ENCODE measurements around the gene DOCK4.

Gene DOCK4

GRCh38 chr7:112079673-112080072 lies 126.5 kb downstream of the DOCK4 start:
- no peak for DNase-seq (ENCODE audit: low read depth in 1 of 2, low spot score in 1 of 2)

- no peak for DNase-seq (ENCODE audit: low read depth in 1 of 2, low spot score in 1 of 2)
Measured at GRCh38 chr7:112079122-112079521, 127.1 kb downstream of the DOCK4 start.

GRCh38 chr7:112076324-112076723 lies 129.9 kb downstream of the DOCK4 start:
- DNase-seq (ENCODE audit: low read depth in 1 of 2, low spot score in 1 of 2), result no peak

GRCh38 chr7:112074464-112074863 lies 131.7 kb downstream of the DOCK4 start:
- DNase-seq (ENCODE audit: low read depth in 1 of 2, low spot score in 1 of 2), result no peak

GRCh38 chr7:112073530-112073929 lies 132.7 kb downstream of the DOCK4 start:
- no peak for DNase-seq (ENCODE audit: low read depth in 1 of 2, low spot score in 1 of 2)

- DNase-seq (ENCODE audit: low read depth in 1 of 2, low spot score in 1 of 2), result no peak
Measured at GRCh38 chr7:112072541-112073245, 133.5 kb downstream of the DOCK4 start.

- DNase-seq (ENCODE audit: low read depth in 1 of 2, low spot score in 1 of 2), result no peak
Measured at GRCh38 chr7:112071856-112072255, 134.3 kb downstream of the DOCK4 start.

- DNase-seq (ENCODE audit: low read depth in 1 of 2, low spot score in 1 of 2), result no peak
Measured at GRCh38 chr7:112070674-112071256, 135.4 kb downstream of the DOCK4 start.

GRCh38 chr7:112069879-112070321 lies 136.3 kb downstream of the DOCK4 start:
- no peak for DNase-seq (ENCODE audit: low read depth in 1 of 2, low spot score in 1 of 2)

GRCh38 chr7:112068967-112069366 lies 137.2 kb downstream of the DOCK4 start:
- DNase-seq (ENCODE audit: low read depth in 1 of 2, low spot score in 1 of 2), result no peak

- no peak for DNase-seq (ENCODE audit: low read depth in 1 of 2, low spot score in 1 of 2)
Measured at GRCh38 chr7:112067632-112068540, 138.3 kb downstream of the DOCK4 start.

- no peak for DNase-seq (ENCODE audit: low read depth in 1 of 2, low spot score in 1 of 2)
Measured at GRCh38 chr7:112067200-112067599, 139.0 kb downstream of the DOCK4 start.

- no peak for DNase-seq (ENCODE audit: low read depth in 1 of 2, low spot score in 1 of 2)
Measured at GRCh38 chr7:112065758-112066157, 140.4 kb downstream of the DOCK4 start.

GRCh38 chr7:112064627-112065385 lies 141.4 kb downstream of the DOCK4 start:
- DNase-seq (ENCODE audit: low read depth in 1 of 2, low spot score in 1 of 2), result no peak

- no peak for DNase-seq (ENCODE audit: low read depth in 1 of 2, low spot score in 1 of 2)
Measured at GRCh38 chr7:112063974-112064373, 142.2 kb downstream of the DOCK4 start.

- DNase-seq (ENCODE audit: low read depth in 1 of 2, low spot score in 1 of 2), result no peak
Measured at GRCh38 chr7:112061051-112061450, 145.1 kb downstream of the DOCK4 start.

GRCh38 chr7:112060625-112061024 lies 145.6 kb downstream of the DOCK4 start:
- DNase-seq (ENCODE audit: low read depth in 1 of 2, low spot score in 1 of 2), result no peak

- no peak for DNase-seq (ENCODE audit: low read depth in 1 of 2, low spot score in 1 of 2)
Measured at GRCh38 chr7:112059675-112060074, 146.5 kb downstream of the DOCK4 start.

GRCh38 chr7:112058686-112059085 lies 147.5 kb downstream of the DOCK4 start:
- DNase-seq (ENCODE audit: low read depth in 1 of 2, low spot score in 1 of 2), result no peak

GRCh38 chr7:112056409-112056808 lies 149.8 kb downstream of the DOCK4 start:
- DNase-seq (ENCODE audit: low read depth in 1 of 2, low spot score in 1 of 2), result no peak

- DNase-seq (ENCODE audit: low read depth in 1 of 2, low spot score in 1 of 2), result no peak
Measured at GRCh38 chr7:112053737-112054069, 152.5 kb downstream of the DOCK4 start.
